GM12892 (cell line): Measurements from ENCODE around the gene RRBP1.
A peak's percentile ranks its signal among the peaks of the same experiment; 100 is the strongest.

ENCODE experiments used
- DNase-seq: peaks from one replicate; pipeline ENCODE4 v3.0.0; 2011; ENCODE audit not compliant: insufficient read length
- FAIRE-seq: peaks from 2 replicates; lab custom pipeline; 2011; peaks lifted over from hg19 to GRCh38; lab: Jason Lieb, UNC
- POLR2A ChIP-seq: IDR thresholded peaks from 2 replicates; pipeline ENCODE4 v1.6.1; 2011; ENCODE audit warnings: low read depth, low read length, control low read depth
- POLR2AphosphoS5 ChIP-seq: IDR thresholded peaks from 2 replicates; pipeline ENCODE4 v1.6.1; 2011; ENCODE audit warnings: low read depth, low read length, control low read depth
- TAF1 ChIP-seq: IDR thresholded peaks from 2 replicates; pipeline ENCODE4 v1.6.1; 2011; ENCODE audit warnings: low read depth, mild to moderate bottlenecking, control low read depth, low read length, borderline replicate concordance

The RRBP1 gene

DNA sequence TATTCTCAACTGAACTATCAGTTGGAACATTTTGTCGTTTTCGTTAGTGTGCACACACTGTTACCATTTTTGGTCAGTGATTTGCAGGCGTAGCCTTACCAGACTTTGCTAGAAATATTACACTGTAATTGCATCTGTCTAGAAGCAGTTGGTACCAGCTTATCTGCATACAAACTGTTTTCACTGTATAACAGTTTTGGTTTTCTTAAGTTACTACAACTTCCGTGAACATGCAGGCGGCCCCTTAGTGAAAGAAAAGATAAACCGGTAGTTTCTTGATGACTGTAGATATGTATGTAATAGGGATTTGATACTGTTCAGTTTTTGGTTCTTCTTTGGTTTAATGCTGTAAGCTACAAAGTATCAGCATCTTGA, 110.9 kb downstream of the RRBP1 start:
- DNase-seq (no peak), FAIRE-seq (no peak)
- TF ChIP-seq POLR2A (no peak), POLR2AphosphoS5 (no peak), TAF1 (no peak)

DNA sequence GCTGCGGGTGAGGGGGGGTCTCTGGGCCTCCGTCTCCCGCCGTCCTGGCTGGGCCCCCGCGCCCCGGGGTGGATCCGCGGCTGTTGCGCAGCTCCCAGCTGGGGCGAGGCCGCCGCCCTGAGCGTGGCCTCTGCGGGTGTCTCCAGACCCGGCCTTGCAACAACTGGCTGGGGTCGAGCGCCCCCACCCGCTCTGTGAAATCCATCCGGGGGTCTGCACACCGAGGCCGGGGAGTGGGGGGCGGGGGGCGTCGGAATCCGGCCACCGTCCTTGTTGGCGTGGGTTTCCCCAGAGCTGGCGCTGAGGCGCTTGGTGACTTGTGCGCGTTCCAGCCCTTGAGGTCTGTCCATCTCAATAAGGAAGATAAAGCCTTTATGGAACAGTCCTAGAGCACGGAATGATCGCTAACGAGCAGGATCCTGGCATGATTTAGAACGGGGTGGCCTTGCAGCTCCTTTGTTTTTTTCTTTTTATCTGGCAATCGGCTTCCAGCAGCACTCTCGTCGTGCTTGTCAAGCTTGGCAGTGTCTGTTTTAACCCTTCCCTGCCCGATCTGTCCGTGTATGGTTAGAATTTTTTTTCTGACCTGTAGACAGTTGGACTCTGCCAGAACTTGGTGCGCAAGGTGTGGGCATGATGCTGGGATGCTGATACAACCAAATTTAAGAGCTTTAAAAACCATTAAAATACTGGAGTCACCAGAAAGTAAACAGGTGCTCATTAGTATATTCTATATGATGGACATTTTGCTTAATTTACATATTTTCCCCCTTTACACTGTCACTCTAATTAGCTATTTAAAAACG, 111.5 kb downstream of the RRBP1 start:
- DNase-seq, result peak; percentile 7
- FAIRE-seq, result no peak

DNA sequence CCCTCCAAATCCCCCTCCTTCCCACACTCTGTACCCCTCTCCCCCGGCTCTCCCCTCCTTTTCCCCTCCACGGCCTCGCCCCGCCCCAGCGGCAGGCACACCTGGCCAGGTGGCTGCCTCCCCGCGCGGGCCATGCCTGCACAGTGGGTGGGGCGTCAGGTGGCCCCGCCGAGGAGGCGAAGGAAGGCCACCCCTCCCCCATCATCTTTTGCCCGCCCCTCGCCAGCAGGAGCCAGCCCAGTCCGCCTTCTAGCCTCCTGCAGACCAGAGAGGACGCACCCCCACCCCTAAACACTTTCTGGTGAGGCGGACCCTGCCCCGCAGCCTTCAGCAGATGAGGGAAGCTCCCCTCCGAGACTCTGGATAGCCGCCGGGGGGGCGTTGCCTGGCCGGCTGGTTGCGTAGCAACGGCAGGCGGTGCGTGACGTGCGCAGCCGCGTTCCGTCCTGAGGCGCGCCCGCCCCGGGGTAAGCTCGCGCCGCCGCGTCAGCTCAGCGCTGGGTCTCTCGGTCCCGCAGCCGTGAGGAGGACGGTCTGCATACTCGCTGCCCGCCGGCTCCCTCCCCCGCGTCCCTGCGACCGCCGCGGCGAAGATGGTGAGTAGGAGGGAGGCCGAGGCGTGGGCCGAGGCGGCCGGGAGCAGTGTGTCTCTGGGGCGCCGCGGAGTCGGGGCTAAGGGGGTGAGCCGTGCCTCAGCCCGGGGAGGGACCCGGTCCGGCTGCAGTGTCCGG, 112.3 kb downstream of the RRBP1 start, which contains the start of gene DSTN:
DSTN (plus strand) TSS at position 460 of the 731 bp plus-strand sequence; CDS start at position 594, 134 bp downstream.
- DNase-seq (peak; percentile 89), FAIRE-seq (peak; percentile 98)
- TF ChIP-seq POLR2AphosphoS5, result no peak
- peak; percentile 57; the same call in 1 of the 2 replicates for TF ChIP-seq POLR2A
- TF ChIP-seq TAF1, result no peak

More for the DNA sequence above, 111.5 kb downstream of the RRBP1 start:
- TF ChIP-seq POLR2A, result no peak
- no peak for TF ChIP-seq POLR2AphosphoS5
- TF ChIP-seq TAF1, result no peak

DNA sequence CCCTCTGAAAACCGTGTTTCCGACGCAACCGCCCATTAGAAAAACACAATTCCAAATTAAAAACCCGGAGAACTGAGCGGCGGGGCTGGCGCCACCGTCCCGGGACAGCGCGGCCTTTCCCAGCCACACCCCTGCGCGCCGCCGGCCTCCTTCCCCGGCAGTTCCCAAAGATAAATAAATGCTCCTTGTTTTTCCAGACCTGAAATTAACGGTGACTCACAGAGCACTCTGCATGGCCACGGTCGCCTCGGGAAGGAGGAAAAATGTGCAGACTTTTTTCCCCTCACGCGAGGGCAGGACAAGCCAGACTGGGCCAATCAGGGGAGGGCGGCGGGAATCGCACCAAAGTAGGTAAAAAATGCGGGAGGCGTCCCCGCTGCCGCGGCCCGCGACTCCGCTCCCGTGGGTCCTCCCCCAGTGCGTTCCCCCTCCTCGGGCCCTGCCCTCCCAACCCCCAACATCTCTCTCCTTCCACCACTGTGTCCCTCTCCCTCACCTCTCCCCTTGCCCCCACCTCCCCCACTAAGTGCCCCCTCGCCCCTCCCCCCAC, 113.0 kb downstream of the RRBP1 start:
- TF ChIP-seq TAF1, result no peak
- no peak for TF ChIP-seq POLR2A
- no peak for TF ChIP-seq POLR2AphosphoS5
- DNase-seq (no peak), FAIRE-seq (no peak)

DNA sequence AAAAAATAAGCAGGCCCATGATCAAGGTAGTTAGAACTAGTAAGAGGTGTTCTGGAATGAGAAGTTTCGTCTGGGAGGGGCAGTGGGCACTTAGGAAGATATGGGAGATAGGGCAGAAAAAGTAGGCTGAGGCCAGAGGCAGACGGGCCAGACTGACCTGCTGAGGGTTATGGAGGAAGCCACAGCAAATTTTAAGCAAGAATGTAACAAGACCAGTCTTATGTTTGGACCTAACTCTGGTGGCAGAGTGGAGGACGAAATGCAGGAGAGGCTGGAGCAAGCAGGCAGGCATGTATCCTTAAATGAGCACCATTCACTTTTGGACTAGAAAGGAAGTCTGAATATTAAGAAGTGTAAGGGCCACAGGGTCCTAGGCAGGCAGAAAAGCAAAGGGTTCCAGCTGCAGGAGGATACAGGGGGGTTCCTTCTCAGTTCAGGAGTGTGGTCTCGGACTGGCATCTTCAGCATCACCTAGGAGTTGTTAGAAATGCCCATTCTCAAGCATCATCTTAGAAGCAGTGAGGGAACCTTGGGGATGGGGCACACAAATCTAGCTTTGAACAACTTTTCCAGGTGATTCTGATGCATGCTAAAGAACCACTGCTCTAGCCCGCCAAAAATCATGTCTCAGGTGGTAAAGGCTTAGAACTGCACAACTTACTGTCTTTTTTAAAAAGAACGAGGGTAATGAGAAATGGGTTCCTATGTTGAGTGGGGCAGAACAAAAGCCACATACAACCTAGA, 113.8 kb downstream of the RRBP1 start:
- TF ChIP-seq POLR2A (no peak), POLR2AphosphoS5 (no peak), TAF1 (no peak)
- no peak for DNase-seq
- no peak for FAIRE-seq

DNA sequence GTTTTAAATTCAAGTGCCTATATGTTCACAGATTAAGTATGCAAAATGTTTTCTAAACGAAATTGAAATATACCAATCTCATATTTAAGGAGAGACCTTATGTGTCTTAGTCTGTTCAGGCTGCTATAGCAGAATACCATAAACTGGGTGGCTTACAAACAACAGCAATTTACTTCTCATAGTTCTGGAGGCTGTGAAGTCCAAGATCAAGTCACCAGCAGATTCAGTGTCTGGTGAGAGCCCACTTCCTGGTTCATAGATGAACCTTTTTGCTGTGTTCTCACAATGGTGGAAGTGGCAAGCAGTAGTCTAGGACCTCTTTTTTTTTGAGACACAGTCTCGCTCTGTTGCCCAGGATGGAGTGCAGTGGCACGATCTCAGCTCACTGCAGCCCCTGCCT, 115.7 kb downstream of the RRBP1 start:
- DNase-seq (no peak), FAIRE-seq (no peak)
- no peak for TF ChIP-seq POLR2A
- no peak for TF ChIP-seq TAF1
- no peak for TF ChIP-seq POLR2AphosphoS5

DNA sequence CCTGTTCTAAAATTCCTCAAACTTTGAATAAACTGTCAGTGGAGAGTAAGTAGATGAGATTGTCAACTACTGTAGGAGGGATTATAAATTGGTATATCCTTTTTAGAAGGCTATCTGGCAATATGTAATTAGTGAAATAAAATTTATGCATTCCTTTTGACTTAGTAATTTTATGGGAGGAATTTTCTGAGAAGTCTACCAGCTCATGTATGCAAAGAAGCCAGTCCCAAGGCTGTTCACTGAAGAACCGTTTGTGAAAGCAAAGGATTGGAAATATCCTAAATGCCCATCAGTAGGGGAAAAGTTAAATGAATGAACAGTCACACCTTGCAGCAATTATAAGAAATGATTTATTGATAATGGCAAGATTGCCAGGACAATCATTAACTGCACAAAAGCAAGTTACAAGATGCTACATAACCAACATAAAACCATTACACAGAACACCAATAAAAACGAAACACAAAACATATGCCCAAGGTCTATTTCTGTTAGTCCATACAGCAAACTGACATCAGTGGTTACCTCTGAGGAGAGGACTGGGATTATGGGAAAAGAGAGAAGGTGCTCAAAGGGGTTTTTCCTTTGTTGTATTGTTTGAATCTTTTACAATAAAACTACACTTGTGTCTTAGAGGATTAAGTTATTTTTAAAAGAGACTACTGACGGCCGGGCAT, 116.7 kb downstream of the RRBP1 start:
- no peak for TF ChIP-seq POLR2A
- no peak for TF ChIP-seq TAF1
- TF ChIP-seq POLR2AphosphoS5, result no peak
- FAIRE-seq, result no peak
- no peak for DNase-seq
